ENCODE measurements around the gene PTPRE.

PTPRE gene

DNA sequence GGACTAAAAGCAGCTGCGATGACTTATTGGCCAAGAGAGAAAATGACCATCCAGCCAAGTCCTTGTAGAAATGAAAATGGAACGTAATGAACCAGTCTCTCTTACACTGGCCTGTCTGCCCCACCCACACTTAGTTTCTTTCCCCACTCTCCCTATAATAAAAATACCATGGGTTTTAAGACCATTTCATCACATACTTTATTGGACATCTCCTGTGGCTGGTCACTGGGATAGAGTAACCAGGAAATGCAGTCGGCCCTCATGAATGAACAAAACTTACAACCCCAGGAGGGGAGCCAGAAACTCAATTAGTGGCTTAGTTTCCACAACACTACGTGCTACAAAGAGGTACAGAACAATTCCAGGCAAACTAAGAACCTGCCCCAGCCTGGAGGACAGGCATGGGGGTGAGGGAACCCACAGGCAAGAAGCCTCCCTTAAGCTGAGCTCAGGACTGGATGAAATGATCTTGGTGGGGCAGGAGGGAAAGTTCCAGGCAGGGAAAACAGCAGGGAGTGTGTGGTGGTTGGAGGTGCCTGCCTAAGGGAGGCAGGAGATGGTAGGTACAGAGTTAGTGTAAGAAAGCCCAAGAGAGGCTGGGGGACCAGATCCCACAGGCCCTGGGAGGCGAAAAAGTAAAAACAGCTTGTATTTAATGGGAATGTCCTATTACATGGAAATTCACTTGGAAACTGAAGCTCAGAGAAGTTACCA is 189.7 kb downstream of the PTPRE start:
- no peak for DNase-seq (ENCODE audit: low spot score)

DNA sequence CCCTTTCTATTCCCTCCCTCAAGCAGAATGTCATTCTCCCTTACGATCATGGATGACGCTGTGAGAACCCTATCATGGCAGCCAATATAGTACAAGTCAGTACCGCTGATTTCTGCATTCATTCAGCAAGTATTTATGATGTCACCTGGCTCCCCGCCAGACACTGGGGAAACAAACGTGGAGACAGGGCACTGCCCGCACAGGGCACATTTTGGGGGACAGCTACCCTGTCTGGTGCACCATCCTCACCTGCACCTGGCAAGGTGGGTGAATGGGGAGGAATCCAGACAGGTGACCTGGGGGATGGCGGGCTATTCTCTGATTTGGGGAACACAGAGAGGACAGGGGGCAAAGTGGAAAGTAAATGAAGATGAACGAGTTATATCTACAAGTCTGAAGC is 190.9 kb downstream of the PTPRE start:
- DNase-seq (ENCODE audit: low spot score) = no peak

DNA sequence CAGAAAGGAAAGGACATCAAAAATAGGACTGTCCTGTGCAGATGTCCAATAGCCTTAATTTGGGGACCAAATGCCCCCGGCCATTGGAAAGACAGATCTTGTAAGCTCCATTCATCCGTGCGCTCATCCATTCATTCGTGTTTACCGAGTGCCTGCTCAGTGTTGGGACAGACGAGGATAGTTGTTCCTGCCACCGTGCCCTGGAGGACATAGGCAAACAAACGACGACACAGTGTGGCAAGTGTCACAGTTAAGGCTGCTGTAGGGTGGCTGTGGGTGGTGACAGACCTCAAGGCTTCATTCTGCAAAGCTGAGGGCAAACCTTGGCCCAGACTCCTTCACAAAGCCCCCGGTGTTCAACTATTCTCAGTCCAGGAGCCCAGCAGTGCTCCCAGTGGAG is 191.7 kb downstream of the PTPRE start:
- DNase-seq (ENCODE audit: low spot score) = no peak

DNA sequence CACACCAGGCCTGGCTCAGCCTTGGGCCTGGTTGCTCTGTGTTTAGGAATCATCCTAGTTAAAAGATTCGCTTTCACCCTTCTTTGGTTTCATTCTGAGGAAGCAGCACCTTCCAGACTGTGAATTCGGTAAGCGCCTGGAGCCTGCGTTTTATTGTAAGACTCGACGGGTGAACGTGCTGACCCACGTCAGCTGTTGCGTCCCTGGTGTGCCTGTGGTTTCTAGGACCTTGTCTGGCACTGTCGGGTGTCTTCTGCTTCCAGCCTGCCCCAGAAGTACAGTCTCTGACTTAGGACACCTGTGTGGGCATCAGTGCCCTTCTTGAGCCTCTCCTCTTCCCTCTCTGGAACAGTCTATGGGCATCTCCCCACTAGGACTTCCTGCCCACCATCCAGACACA is 193.0 kb downstream of the PTPRE start:
- DNase-seq (ENCODE audit: low spot score) = no peak

DNA sequence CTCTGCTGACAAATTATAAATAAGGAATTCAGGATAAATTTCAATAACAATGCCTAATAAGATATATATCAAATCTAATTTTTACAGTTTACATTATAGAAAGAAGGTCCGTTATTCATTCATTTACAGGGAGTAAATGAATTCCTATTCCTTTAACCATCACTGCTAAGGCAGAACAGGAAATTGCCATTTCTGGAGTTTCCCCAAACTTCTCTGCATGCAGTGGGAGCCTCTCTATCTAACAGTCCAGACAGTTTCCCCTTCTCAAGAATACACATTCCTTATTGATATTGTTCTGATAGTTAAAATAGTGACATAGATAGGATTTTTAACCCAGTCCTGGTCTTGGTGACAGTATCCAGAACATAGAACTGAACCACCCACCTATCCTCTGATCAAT is 195.0 kb downstream of the PTPRE start:
- DNase-seq (ENCODE audit: low spot score) = no peak

DNA sequence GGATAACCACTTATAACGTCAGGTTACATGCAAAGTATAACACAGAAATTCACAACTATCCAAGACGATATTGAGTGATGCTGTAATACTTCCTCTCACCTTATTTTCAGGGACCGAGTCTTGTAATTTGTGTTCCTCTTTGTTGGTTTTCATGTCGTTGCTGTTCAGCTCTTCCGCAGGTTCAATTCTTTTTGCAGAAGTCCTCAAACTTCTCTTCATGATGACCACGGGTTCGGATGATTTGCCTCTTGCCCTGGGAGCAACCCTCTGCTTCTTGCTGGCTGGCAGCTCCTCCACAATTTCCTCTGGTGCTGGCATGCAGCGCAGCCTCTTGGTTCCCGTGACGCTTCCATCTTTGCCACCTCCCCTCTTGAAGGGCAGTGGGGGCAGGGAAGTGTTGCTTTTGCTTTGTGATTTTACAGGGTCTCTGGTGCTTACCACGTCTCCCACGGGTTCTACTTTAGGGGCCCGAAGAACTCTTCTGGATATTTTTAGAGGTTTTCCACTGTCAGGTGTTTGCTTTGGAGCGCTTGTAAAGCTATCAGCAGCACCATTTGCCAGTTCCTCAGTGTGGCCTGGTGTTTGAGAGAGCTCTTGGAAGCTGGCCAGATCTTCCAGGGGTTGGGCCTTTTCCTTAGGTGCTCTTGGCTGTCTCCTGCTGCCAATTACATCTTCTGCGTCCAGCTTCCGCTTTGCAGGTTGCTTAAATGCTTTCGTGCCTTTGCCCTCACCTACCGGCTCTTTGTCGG is 195.8 kb downstream of the PTPRE start:
- no peak for DNase-seq (ENCODE audit: low spot score)

DNA sequence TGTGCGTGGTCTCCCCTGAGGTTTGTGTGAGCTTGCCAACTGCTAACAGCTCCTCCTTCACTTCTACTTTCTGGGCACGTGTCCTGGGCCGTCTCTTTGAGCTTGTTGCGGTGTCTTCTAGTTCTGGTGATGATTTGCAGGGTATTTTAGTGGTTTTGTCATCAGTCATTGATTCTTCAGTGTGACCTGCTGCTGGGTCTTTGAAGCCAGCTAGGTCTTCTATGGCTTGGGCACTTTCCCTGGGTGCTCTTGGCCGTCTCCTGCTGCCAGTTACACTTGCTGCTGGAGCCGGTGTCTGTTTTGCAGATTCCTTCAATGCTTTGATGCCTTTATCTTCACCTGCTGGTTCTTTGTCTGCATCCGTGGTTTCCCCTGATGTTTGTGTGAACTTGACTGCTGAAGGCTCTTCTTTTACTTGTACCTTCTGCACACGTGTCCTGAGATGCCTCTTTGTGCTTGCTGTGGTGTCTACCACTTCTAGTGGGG is 196.4 kb downstream of the PTPRE start:
- no peak for DNase-seq (ENCODE audit: low spot score)

DNA sequence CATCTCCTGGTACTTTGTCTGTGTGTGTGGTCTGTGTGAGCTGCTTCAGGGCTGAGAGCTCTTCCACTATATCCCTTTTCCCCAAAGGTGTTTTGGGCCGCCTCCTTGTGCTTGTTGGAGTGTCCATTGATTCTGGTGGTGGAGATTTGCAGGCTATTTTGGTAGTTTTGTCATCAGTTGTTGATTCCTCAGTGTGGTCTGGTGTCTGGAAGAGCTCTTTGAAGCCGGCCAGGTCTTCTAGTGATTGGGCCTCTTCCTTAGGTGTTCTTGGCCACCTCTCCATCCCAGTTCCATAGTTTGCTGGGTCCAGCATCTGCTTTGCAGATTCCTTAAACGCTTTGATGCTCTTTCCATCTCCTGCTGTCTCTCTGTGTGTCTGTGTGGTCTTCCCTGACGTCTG is 198.5 kb downstream of the PTPRE start:
- no peak for DNase-seq (ENCODE audit: low spot score)

DNA sequence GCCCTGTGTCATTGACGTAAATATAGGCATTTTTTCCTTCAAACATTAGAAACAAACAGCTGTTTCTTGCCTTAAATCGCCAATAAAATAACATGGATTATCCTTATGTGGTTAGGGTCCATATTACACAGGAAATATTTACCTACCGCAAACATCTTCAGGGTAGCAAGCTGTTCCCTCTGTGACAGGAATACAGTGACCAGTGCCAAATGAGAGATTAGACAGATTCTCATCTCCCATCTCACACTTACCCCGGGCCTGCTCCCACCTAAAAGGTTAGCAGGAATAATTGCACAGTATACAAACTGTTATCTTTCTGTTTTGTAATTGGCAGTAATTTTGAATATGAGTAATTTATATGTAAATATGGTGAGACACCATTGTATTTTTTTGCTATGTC is 202.8 kb downstream of the PTPRE start:
- no peak for DNase-seq (ENCODE audit: low spot score)

DNA sequence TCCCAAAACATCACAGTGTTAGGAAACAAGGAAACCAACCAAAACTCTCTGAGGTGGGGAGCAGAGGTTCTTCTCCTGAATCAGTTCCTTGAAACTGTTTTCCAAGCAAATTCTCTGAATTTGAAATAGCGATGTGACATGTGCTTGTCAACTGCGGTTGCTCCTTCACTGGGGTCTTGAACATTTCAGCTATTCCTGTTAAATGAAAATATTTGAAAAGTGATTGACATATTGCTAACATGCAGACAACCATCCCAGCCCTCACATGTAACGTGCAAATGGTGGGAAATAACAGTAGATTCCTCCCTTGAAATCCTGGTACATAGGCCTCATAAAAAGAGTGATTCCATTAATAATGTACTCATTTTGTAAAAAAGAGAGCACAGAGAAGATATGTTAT is 203.4 kb downstream of the PTPRE start:
- no peak for DNase-seq (ENCODE audit: low spot score)

DNA sequence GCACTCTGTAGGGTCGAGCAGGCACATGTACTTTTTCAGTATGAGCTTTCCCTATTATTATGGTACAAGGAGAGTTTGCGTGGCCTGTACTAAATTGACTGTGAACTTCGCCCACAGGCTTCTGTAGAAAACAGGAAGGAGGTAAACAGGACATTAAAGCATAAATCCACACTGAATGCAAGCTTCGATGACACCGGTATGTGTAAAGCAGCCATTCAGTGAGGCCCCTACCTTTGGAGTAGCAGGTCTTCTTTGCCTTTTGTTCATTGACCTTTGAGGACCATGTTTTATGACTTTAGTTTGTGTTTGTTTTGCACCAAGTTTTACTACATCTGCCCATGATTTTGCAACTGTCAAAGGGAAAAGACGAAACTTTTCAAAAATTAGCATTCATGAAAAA is 204.8 kb downstream of the PTPRE start:
- no peak for DNase-seq (ENCODE audit: low spot score)

DNA sequence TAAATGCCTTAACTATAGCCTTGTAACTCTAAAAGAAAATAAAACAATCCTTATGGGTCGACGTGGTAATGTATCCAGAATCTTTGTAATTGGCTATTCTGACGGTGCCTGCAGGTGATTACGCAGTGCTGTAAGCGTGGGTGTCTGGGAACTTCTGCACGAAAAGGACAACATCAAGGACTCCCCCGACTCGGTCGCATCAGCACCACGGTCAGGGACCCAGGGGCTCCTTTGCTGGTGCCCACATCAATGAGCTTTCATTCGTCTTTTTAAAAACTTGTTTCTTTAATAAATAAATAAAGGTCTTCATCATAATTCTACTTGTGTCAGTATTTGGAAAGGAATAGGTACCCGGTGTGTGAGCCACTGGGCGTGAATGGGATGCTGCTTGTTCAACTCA is 206.1 kb downstream of the PTPRE start:
- DNase-seq (ENCODE audit: low spot score) = no peak

DNA sequence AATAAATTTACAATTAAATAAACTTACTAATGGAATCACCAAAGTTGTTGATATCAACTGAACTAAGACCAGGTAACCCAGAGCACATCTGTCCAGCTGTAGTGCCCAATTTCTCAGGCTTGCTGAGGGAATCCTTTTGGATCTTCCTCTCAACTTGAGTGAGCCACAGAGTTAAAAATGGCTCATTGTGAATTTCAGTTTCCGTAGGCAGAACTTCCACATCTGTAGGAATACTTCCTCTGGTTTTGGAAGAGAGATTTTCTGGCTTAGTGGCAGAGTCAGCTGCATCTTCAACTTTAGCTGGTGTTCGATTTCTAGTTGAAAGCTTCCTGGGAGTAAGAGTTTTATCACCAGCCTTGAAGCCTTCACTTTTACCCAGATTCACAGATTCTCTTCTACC is 208.0 kb downstream of the PTPRE start:
- DNase-seq (ENCODE audit: low spot score) = no peak

DNA sequence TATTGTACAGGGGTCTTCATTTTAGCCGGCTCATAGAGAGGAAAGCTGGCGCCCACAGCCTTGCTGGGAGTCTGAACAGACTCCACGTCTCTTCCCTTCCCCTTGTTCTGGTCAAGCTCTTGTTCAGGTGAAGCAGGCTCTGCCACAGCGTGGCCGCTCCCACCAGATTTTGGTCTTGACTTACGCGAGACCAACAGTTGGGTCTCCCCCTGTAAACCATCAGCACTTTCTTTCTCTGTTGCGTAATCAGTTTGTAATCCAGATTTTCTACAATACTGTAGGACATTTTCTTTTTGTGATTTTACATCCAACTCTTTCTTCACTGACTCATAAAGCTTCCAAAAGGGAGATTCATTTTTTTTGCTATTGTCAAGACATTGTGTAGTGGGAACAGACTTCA is 208.5 kb downstream of the PTPRE start:
- DNase-seq (ENCODE audit: low spot score) = no peak

DNA sequence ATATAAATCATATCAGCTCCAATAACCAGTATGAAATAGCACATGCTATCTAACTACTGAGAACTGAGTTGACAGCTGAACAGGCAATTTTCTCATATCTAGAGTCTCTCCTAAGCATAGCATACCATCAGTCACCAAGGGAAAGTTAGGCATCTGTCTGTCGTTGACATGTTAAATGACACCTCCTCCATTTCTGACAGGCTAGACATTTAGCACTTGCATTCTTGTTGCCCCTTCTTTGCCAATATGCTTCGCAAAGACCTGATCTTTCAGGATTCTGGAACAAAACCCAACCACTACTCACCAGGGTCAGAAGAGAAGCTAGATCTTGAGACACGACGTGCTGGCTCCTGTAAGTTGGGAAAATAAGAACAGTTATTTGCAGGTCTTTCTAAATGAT is 209.3 kb downstream of the PTPRE start:
- no peak for DNase-seq (ENCODE audit: low spot score)

DNA sequence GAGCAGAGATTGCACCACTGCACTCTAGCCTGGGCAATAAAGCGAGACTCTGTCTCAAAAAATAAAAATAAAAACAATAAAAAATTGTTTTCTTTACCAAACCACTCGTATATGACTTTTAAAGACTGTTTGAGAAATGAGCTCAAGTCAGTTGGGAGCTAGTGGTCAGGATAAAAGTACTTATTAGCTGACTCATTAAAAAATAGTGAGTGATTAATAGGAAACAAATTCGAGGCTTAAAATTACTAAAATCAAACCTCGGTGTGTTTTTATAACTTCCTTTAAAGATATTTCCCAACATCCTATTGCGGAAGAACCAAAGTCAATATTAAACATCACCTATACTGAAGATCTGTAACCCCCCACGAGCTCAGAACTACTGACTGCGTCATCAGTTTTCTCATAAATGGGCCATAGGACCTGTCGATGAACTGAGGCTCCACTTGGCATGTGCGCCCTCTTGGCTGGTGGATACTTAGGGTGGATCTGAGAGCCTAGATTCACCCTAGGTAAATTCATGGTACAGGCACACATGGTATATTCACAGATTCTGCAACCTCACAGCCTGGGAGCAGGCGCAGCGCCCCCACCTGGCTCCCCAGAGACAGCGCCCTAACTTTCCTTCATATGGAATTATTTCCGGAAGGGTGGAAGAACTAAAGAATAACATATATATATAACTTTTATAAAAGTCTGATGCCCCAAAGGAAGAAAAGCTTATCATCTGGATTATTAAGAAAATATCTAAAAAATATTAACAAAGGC is 210.1 kb downstream of the PTPRE start:
- no peak for DNase-seq (ENCODE audit: low spot score)

DNA sequence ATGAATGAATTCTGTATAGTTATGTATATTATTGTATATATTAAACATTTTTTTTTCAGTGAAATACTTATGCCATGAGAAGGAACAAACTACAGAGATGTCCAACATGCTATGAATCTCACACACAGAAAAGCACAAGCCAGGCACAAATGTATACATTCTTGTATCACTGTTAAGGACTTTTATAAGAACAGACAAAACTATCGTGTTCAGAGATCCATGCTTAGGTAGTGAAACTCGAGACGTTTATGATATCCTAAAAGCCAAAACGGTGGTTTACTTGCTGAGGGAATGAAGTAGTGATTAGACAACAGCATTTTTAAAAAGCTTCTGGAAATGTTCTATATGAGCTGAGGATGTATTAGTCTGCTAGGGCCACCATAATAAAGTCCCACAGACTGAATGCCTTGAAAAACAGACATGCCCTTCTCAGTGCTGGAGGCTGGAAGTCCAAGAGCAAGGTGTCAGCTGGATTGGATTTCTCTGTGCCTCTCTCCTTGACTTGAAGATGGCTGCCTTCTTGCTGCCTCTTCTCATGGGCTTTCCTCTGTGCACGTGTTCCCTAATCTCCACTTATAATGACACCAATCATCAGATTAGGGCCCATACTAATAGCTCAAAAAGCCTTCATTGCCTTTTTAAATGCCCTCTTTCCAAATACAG is 215.0 kb downstream of the PTPRE start:
- no peak for DNase-seq (ENCODE audit: low spot score)

DNA sequence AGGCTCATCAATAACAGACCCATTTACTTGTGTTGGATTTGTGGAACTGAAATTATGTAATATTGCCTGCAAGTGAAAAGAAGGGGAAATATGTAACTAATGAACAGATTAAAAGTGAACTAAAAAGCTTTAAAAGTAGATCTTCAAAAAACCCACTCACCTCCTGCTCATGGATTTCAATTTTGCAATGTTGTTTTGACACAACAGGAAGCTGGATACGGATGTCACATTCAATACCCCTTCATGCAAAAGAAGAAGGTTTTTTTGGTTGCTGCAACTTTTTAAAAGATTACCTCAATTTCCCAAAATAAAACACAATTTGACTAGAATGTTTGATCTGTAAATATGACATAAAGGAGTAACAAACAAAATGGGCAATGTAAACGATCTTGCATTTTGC is 216.0 kb downstream of the PTPRE start:
- DNase-seq (ENCODE audit: low spot score) = no peak

DNA sequence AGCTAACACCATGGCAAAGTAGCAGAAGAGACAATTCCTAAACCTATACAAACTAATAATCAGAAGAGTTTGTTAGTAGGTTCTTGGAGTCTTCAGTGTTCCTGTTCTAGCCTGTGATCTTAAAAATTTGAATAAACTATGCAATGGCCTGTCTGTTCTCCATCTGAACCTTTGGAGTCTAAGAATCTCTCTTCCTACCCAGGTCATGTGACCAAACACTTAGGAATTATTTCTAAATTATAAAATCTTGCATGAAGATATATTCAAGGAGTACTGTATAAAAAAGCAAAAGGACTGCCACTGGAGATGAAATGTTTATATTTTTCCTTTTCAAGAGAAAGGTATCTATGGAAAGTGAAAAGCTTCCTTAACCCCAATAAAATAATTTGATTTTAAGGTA is 216.9 kb downstream of the PTPRE start:
- DNase-seq (ENCODE audit: low spot score) = no peak

DNA sequence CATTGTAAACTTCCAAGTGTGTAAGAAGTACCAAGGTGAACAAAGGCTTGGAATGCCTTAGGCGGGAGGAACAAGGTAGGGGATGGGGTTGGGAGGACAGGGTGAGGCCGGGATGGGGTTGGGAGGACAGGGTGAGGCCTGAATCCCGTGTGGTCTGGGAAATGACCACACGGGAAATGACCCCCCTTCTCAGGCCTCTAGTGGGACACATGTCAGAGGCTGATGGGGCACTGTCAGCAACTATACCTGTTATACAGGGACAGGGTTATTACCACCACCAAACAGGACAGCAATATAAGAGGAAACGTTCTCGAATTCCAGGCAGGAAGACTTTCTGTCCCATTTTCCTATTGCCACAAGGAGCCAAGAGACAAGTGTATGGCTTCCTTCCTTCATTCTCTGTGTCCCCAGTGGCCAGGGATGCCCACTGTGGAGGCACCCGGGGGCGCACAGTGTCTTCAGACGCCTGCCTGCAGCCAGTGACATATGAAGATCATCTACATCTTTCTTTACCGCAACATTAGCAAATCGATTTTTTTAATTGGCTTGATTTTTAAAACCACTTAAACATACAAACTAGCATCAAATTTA is 218.0 kb downstream of the PTPRE start:
- no peak for DNase-seq (ENCODE audit: low spot score)

DNA sequence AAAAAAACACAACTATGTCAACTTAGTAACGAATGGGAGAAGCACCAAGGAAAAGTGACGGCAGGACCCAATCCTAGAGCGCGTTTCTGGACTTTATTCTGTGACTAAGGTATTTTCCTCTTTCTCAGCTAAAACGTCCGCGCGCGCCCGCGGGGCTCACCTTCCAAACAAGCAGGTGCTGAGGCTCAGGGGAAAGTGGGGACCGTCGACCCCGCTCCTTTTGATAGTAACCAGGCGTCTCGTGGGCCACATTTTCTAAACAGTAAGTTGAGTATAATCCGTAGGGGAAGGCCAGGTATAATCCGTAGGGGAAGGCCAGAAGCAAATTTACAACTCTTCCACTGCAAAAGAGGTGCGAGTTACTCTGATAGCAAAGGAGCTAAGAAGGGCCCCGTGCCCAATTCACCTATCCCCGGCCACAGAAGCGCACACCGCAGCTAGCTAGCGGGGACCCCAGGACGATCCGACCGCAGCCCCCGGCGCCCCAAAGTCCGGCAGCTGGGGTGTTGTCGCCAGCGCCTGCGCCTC is 218.6 kb downstream of the PTPRE start:
- DNase-seq (ENCODE audit: low spot score) = no peak

Measured in hematopoietic multipotent progenitor cell treated with erythropoietin and hydrocortisone succinate and interleukin-3 and kit ligand, for 17 days (in vitro differentiated cells).